Measurements from ENCODE around the gene TMEM125.

TMEM125 gene

DNA sequence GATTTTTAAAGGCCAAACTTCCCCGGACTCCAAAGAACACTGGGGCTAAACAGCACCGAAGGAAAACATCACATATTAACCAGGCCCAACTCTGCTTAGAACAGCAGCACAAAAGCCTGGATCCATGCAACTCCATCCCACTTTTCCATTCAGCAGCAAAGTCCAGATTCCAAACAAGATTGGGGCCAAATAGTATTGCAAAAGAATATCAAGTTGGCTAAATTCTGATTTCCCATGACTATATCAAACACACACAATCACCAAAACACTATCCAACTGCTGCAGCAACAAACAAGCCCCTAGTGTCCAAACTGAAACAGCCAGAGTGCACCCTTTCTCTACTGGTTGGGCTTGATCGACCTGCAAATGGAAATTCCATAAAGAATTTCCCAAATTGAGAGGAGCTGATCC, 19.4 kb upstream of the TMEM125 start:
- H3F3A ChIP-seq (ENCODE audit: low read depth) = no peaks in the 10 kb centered on the region
- no peaks in the 10 kb centered on the region for H3K36me3 ChIP-seq (ENCODE audit: insufficient read depth, low read length)
- no peak overlapping the region for H3K4me2 ChIP-seq (ENCODE audit: low read depth, low read length, poor library complexity, severe bottlenecking)
- no peaks in the 10 kb centered on the region for H3K79me2 ChIP-seq (ENCODE audit: insufficient read depth, low read length)
- TF ChIP-seq, protein P1, sequence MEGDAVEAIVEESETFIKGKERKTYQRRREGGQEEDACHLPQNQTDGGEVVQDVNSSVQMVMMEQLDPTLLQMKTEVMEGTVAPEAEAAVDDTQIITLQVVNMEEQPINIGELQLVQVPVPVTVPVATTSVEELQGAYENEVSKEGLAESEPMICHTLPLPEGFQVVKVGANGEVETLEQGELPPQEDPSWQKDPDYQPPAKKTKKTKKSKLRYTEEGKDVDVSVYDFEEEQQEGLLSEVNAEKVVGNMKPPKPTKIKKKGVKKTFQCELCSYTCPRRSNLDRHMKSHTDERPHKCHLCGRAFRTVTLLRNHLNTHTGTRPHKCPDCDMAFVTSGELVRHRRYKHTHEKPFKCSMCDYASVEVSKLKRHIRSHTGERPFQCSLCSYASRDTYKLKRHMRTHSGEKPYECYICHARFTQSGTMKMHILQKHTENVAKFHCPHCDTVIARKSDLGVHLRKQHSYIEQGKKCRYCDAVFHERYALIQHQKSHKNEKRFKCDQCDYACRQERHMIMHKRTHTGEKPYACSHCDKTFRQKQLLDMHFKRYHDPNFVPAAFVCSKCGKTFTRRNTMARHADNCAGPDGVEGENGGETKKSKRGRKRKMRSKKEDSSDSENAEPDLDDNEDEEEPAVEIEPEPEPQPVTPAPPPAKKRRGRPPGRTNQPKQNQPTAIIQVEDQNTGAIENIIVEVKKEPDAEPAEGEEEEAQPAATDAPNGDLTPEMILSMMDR (conservative IDR thresholded peaks at IDR 0.05; ENCODE audit: low read length) = no peak
- TF ChIP-seq EZH2phosphoT487 (IDR thresholded peaks at IDR 0.05; ENCODE audit: borderline replicate concordance) = no peak
- no peak overlapping the region for H2AFZ ChIP-seq (ENCODE audit: low read length)
- H3K27me3 ChIP-seq (ENCODE audit: insufficient read depth, low read length, poor library complexity, severe bottlenecking) = peaks cover 6% of the 10 kb centered on the region
- H3K9ac ChIP-seq (ENCODE audit: low read depth, low read length, poor library complexity, severe bottlenecking) = no peak overlapping the region
- peaks cover 5% of the 10 kb centered on the region; the same call in 1 of the 2 replicates for H3K9me3 ChIP-seq (ENCODE audit: insufficient read depth, low read depth, low read length)
- H3K9me2 ChIP-seq (replicated peaks; ENCODE audit: low read depth, low read length) = no peaks in the 10 kb centered on the region
- no peak overlapping the region for H3K4me3 ChIP-seq (ENCODE audit: low read length, poor library complexity, severe bottlenecking)
- no peaks in the 10 kb centered on the region for H4K20me1 ChIP-seq (ENCODE audit: insufficient read depth, low read length, poor library complexity, severe bottlenecking)
- H3K4me1 ChIP-seq (ENCODE audit: insufficient read depth, low read length, poor library complexity, severe bottlenecking) = no peaks in the 10 kb centered on the region

DNA sequence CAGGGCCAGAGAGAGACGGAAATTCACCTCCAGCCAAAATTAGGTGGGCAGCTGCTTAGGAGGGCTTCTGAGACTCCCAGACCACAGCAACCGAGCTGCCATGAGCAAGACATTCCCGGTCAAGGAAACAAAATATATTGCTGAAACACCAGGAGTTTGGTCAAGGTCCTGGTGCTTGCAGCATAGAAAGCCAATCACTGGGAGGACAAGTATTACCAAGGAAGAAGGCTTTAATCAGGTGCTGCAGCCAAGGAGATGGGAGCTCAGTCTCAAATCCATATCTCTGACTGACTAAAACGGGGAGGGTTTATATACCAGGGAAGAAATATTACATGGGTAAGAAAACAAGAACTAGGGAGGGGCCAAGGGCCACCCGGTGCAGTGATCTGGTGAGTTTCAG, 18.8 kb upstream of the TMEM125 start:
- H3K27me3 ChIP-seq (ENCODE audit: insufficient read depth, low read length, poor library complexity, severe bottlenecking) = peaks cover 6% of the 10 kb centered on the region
- TF ChIP-seq, protein P1 (conservative IDR thresholded peaks at IDR 0.05; ENCODE audit: low read length) = no peak
- TF ChIP-seq EZH2phosphoT487 (IDR thresholded peaks at IDR 0.05; ENCODE audit: borderline replicate concordance) = no peak
- no peaks in the 10 kb centered on the region for H3F3A ChIP-seq (ENCODE audit: low read depth)
- no peaks in the 10 kb centered on the region for H3K79me2 ChIP-seq (ENCODE audit: insufficient read depth, low read length)
- H4K20me1 ChIP-seq (ENCODE audit: insufficient read depth, low read length, poor library complexity, severe bottlenecking) = no peaks in the 10 kb centered on the region
- peaks cover 5% of the 10 kb centered on the region; the same call in 1 of the 2 replicates for H3K9me3 ChIP-seq (ENCODE audit: insufficient read depth, low read depth, low read length)
- H2AFZ ChIP-seq (ENCODE audit: low read length) = no peak overlapping the region
- H3K4me1 ChIP-seq (ENCODE audit: insufficient read depth, low read length, poor library complexity, severe bottlenecking) = no peaks in the 10 kb centered on the region
- H3K4me3 ChIP-seq (ENCODE audit: low read length, poor library complexity, severe bottlenecking) = no peak overlapping the region
- H3K4me2 ChIP-seq (ENCODE audit: low read depth, low read length, poor library complexity, severe bottlenecking) = no peak overlapping the region
- H3K36me3 ChIP-seq (ENCODE audit: insufficient read depth, low read length) = no peaks in the 10 kb centered on the region
- H3K9ac ChIP-seq (ENCODE audit: low read depth, low read length, poor library complexity, severe bottlenecking) = no peak overlapping the region
- H3K9me2 ChIP-seq (replicated peaks; ENCODE audit: low read depth, low read length) = no peaks in the 10 kb centered on the region

DNA sequence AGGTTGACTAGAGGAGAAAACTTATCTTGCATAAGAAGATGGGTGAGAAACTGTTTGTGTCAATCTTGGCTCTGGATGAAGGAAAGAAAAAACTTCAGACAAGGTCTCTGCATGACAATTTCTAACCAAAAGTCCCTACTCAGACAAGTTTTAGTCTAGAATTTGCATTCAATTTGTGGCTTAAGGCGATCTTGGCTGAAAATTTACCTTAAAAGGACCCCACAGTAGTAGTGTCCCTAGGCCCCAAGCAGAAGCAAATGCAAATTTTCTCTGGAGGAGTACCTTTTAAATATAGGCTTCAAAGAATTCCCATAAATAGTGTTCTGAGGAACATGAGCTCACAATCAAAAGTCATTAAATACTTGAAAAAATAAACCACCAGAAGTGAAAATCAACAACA, 17.6 kb upstream of the TMEM125 start:
- no peaks in the 10 kb centered on the region for H3K36me3 ChIP-seq (ENCODE audit: insufficient read depth, low read length)
- no peak overlapping the region for H3K9ac ChIP-seq (ENCODE audit: low read depth, low read length, poor library complexity, severe bottlenecking)
- no peak overlapping the region for H3K4me3 ChIP-seq (ENCODE audit: low read length, poor library complexity, severe bottlenecking)
- H3K79me2 ChIP-seq (ENCODE audit: insufficient read depth, low read length) = no peaks in the 10 kb centered on the region
- no peaks in the 10 kb centered on the region for H3K9me2 ChIP-seq (replicated peaks; ENCODE audit: low read depth, low read length)
- no peaks in the 10 kb centered on the region for H3F3A ChIP-seq (ENCODE audit: low read depth)
- H3K9me3 ChIP-seq (ENCODE audit: insufficient read depth, low read depth, low read length) = peaks cover 2% of the 10 kb centered on the region; the same call in 1 of the 2 replicates
- H2AFZ ChIP-seq (ENCODE audit: low read length) = no peak overlapping the region
- H3K4me2 ChIP-seq (ENCODE audit: low read depth, low read length, poor library complexity, severe bottlenecking) = no peak overlapping the region
- H3K27me3 ChIP-seq (ENCODE audit: insufficient read depth, low read length, poor library complexity, severe bottlenecking) = peaks cover under 1% of the 10 kb centered on the region
- H4K20me1 ChIP-seq (ENCODE audit: insufficient read depth, low read length, poor library complexity, severe bottlenecking) = no peaks in the 10 kb centered on the region
- TF ChIP-seq, protein P1 (conservative IDR thresholded peaks at IDR 0.05; ENCODE audit: low read length) = no peak
- TF ChIP-seq EZH2phosphoT487 (IDR thresholded peaks at IDR 0.05; ENCODE audit: borderline replicate concordance) = no peak
- H3K4me1 ChIP-seq (ENCODE audit: insufficient read depth, low read length, poor library complexity, severe bottlenecking) = no peaks in the 10 kb centered on the region
